HG03060 (cell line): Measurements from ENCODE around the gene GABRR2.
A peak's percentile ranks its signal among the peaks of the same experiment; 100 is the strongest.

Source experiments
- ATAC-seq: cut with Tn5 transposase; IDR thresholded peaks from one replicate; pipeline ENCODE4 v1.9.1; 2021; ENCODE audit warnings: low read depth, moderate number of reproducible peaks; ENCODE audit not compliant: unreplicated experiment

Gene GABRR2

GRCh38 chr6:89315249-89315885 lies at the start of gene GABRR2:
GABRR2 (minus strand) TSS chr6:89315299; CDS start chr6:89315165, 134 bp downstream.
- no peak for ATAC-seq

GRCh38 chr6:89364586-89364985 lies 49.5 kb upstream of the GABRR2 start:
- no peak for ATAC-seq

DNA sequence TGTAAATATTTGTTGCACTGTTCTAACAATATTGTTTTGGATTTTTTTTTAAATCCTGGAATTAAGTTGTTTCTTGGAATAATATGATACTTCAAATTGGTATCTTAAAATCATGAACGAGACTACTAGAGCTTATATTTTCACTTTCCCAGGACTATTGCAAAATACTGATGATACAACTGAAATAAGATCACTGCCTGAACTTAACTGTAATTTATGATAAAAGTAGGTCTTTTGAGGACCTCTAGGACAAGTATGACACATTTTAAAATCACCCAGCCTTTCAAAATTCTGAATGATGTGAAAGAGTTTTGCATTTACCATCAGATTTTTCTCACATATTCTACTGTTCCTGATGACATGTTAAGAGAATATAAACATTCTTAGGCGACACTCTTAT lies 46.1 kb upstream of the GABRR2 start:
- no peak for ATAC-seq

GRCh38 chr6:89360415-89360999 lies 45.4 kb upstream of the GABRR2 start:
- ATAC-seq, result peak; percentile 43

GRCh38 chr6:89359561-89359960 lies 44.5 kb upstream of the GABRR2 start:
- no peak for ATAC-seq

DNA sequence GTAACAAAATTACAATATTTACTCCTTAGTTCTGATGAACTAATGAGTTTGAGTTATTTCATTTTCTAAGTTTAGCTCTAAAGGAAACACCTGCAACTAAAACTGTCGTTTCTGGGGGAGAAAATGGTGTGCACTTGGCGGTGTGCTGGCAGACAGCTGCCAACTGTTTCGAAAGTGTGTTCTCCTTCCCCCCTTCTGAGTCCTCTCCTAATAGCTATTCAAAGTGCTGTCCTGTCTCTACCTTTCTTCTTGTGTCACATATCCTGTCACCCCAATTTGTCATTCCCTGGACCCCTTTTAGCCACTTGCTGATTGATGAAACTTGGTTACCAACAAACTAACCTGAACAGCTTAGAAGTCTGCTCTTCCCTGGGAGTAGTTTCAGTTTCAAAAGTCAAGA lies 42.3 kb upstream of the GABRR2 start:
- peak; percentile 34 for ATAC-seq

GRCh38 chr6:89356642-89357170 lies 41.6 kb upstream of the GABRR2 start:
- no peak for ATAC-seq

GRCh38 chr6:89355511-89356194 lies 40.6 kb upstream of the GABRR2 start:
- ATAC-seq, result no peak

- ATAC-seq, result no peak
Observed at GRCh38 chr6:89353702-89354392, 38.7 kb upstream of the GABRR2 start.

DNA sequence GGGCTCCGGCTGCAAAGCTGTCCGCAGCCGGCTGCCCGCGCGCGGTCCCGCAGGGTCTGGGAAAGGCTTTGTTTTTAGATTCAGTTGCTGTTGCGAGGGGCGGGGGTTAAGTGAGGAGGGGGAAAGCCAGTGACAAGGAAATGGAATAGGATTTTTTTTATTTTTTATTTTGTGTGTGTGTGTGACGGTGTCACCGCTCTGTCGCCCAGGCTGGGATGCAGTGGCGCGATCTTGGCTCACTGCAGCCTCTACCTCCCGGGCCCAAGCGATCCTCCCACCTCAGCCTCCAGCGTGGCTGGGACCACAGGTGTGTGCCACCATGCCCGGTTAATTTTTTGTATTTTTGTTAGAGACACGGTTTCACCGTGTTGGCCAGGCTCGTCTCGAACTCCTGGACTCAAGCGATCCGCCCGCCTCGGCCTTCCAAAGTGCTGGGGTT lies 38.0 kb upstream of the GABRR2 start:
- ATAC-seq, result no peak

GRCh38 chr6:89352278-89353117 lies 37.4 kb upstream of the GABRR2 start, which contains the start of gene UBE2J1:
UBE2J1 (minus strand) TSS chr6:89352722; CDS start chr6:89352569, 153 bp downstream.
- ATAC-seq, result peak; percentile 20

- ATAC-seq, result no peak
Observed at GRCh38 chr6:89351671-89352277, 36.7 kb upstream of the GABRR2 start.

DNA sequence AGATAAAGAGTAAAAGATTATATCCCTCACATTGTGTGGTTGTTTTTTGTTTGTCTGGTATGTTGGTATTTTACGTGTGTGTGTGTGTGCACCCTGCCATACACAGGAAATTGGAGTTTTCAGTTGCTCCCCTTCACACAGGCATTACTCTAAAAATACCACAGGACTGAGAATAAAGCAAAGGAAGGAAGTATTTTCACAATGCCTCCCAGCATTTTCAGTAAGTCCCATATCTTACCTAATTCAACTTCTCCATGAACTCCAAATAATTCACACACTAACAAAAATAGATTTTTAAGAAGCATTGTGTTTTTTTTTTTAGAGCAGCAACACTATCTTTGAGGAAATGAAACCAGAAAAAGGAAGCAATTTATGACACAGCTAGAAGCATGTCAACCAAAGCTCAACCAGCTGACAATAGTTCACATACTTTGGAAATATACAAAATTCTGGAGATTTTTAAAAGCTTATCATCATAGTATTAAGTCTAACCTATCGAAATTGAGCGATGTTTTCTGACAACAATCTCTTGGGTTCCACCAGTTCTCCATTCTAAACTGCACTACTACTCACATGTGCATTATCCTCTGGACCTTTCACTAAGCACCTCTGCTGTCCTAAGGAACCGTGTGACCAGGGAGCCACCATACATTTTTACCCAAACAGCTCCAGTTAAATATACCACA lies 35.3 kb upstream of the GABRR2 start:
- ATAC-seq, result peak; percentile 50

- ATAC-seq, result no peak
Observed at GRCh38 chr6:89348372-89348771, 33.3 kb upstream of the GABRR2 start.

DNA sequence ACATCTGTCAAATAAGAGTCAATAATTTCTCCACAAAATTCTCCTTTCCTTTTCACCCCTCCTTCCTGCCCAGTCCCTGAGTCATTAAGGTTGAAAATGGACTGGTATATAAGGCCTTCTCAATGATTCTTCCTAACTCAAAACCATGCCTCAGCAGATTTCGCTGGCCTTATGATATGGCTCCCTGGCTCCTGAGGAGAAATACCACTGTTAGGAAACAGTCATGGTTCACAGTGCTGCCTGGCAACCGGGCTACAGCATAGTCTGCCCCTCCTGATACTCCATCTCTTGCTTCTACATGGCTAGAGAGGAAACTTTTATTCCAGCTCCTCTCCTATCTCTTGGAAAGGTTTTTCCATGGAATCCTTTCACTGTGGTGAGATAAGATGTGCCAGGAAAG lies 32.7 kb upstream of the GABRR2 start:
- no peak for ATAC-seq

GRCh38 chr6:89346433-89346832 lies 31.3 kb upstream of the GABRR2 start:
- ATAC-seq, result no peak

DNA sequence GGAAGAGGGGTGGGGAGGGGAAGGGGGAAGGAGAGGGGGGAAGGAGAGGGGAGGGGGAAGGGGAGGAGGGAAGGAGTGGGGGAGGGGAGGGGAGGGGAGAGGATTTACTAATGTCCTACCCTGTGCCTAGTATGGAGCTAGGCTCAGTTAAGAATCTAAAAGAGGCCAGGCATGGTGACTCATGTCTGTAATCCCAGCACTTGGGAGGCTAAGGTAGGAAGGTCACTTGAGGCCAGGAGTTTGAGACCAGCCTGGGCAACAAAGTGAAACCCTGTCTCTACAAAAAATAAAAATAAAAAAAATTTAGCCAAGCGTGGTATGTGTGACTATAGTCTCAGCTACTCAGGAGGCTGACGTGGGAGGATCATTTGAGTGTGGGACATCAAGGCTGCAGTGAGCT lies 24.5 kb upstream of the GABRR2 start:
- no peak for ATAC-seq

DNA sequence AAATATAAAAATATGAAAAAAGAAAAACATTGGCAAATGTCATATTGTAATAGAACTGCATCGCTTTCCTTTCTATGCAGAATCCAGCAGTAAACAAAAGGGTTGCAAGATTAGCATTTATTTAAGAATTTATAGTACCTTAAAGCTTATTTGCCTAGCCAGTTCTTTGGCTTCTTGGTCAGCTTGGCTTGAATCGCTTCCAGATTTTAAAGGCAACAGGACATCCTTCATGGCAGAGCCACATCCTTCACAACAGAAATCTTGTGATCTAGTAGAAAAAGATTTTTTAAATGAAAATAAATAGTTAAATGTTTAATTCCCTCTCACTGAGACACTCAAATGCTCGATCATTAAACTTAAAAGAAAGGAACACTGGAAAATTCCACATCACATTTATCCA lies 20.1 kb upstream of the GABRR2 start:
- no peak for ATAC-seq

GRCh38 chr6:89330910-89331309 lies 15.8 kb upstream of the GABRR2 start:
- no peak for ATAC-seq
